H1 (cell line): Measurements from ENCODE around the gene MED13.

ENCODE experiments used
- EP300 ChIP-seq, 2 experiments: IDR thresholded peaks; 1 replicate in 1 of 2; 2 replicates in 1 of 2; pipeline ENCODE4 v1.6.1; 2011 to 2012; ENCODE audit warnings: low read depth in 2 of 2, low read length in 2 of 2, mild to moderate bottlenecking in 2 of 2, borderline replicate concordance in 1 of 2, inconsistent platforms in 1 of 2, moderate library complexity in 1 of 2
- EZH2 ChIP-seq: fragments of 200-600 bp; sonication (generic); IDR thresholded peaks from 2 replicates; pipeline ENCODE4 v1.7.1; 2012; ENCODE audit warnings: low read depth, mild to moderate bottlenecking, moderate library complexity, low read length, inconsistent platforms; ENCODE audit not compliant: severe bottlenecking
- HDAC2 ChIP-seq, 2 experiments: fragments of 300-600 bp in 1 of 2; sonication (generic) in 1 of 2; IDR thresholded peaks; 2 replicates each; pipeline ENCODE4 v1.6.1; 2011 to 2012; ENCODE audit warnings: low read depth in 2 of 2, low read length in 2 of 2, mild to moderate bottlenecking in 2 of 2, moderate library complexity in 2 of 2, borderline replicate concordance in 1 of 2, inconsistent platforms in 1 of 2
- TF ChIP-seq, protein P1 (sequence below), 3 experiments: IDR thresholded peaks; 1 replicate in 2 of 3; 2 replicates in 1 of 3; pipeline versions ENCODE4 v1.5.1 to v1.6.1; 2011; ENCODE audit warnings: low read length in 3 of 3, mild to moderate bottlenecking in 3 of 3, inconsistent platforms in 2 of 3, low read depth in 1 of 3, moderate library complexity in 1 of 3; ENCODE audit not compliant: insufficient read depth in 1 of 3; ENCODE audit errors: control extremely low read depth in 1 of 3

DNA sequence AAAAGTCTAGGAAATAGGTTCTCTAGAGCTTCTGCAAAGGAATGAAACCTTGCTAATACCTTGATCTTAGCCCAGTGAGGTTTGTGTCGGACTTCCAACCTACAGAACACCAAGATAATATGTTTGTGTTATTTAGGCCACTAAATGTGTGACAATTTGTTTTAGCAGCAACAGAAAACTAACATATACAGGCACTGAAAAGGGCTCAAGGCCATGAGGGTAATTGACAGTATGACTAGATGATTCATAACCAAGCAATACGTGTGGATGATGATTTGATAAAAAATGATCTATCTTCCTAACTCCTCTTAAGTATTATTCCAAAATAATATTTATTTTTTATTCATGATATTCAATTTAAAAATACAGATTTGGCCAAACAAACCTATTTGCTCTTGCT lies 27.7 kb upstream of the MED13 start:
- TF ChIP-seq HDAC2 (IDR thresholded peaks at IDR 0.05; ENCODE audit: borderline replicate concordance in 1 of 2, low read depth in 2 of 2, low read length in 2 of 2) (no peak), EZH2 (no peak), EP300 (IDR thresholded peaks at IDR 0.05; ENCODE audit: borderline replicate concordance in 1 of 2, low read depth in 2 of 2, low read length in 2 of 2) (no peak)
- TF ChIP-seq, protein P1, sequence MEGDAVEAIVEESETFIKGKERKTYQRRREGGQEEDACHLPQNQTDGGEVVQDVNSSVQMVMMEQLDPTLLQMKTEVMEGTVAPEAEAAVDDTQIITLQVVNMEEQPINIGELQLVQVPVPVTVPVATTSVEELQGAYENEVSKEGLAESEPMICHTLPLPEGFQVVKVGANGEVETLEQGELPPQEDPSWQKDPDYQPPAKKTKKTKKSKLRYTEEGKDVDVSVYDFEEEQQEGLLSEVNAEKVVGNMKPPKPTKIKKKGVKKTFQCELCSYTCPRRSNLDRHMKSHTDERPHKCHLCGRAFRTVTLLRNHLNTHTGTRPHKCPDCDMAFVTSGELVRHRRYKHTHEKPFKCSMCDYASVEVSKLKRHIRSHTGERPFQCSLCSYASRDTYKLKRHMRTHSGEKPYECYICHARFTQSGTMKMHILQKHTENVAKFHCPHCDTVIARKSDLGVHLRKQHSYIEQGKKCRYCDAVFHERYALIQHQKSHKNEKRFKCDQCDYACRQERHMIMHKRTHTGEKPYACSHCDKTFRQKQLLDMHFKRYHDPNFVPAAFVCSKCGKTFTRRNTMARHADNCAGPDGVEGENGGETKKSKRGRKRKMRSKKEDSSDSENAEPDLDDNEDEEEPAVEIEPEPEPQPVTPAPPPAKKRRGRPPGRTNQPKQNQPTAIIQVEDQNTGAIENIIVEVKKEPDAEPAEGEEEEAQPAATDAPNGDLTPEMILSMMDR (IDR thresholded peaks at IDR 0.05; ENCODE audit: control extremely low read depth in 1 of 3, insufficient read depth in 1 of 3, low read depth in 1 of 3, low read length in 3 of 3) = no peak
